Spleen (tissue), 11 donors: Measurements from ENCODE around the gene ABHD4. TPM values are rescaled to one million over a fixed set of nuclear protein-coding genes. Genes with fewer than 3 reads are reported as not detected.
"Not testable (repeated sequence)": the region's sequence is repeated elsewhere in the genome, so short reads cannot be mapped to it uniquely, and the experiment has no call there.

ENCODE experiments used
- DNase-seq: peaks from one replicate; pipeline ENCODE4 v3.0.0-alpha.2; 2020
- H3K27ac ChIP-seq, 8 donors: fragments of 200-600 bp; sonication (generic) in 7 of 8; 1 replicate in 4 of 8; 2 replicates in 4 of 8; pipeline versions ENCODE4 v1.5.0 to v1.8.0; 2016 to 2021; ENCODE audit warnings: inconsistent platforms in 4 of 8, mild to moderate bottlenecking in 4 of 8, moderate library complexity in 1 of 8
- H3K27me3 ChIP-seq, 7 donors: fragments of 200-600 bp; sonication (generic) in 6 of 7; replicated peaks in 1 of 7; 1 replicate in 4 of 7; 2 replicates in 3 of 7; pipeline versions ENCODE4 v1.5.0 to v1.8.0; 2016 to 2021; ENCODE audit warnings: inconsistent platforms in 3 of 7, mild to moderate bottlenecking in 1 of 7
- H3K36me3 ChIP-seq, 6 donors: fragments of 200-600 bp; sonication (generic) in 5 of 6; 1 replicate in 4 of 6; 2 replicates in 2 of 6; pipeline versions ENCODE4 v1.5.0 to v1.8.0; 2016 to 2021; ENCODE audit warnings: inconsistent platforms in 2 of 6
- H3K4me1 ChIP-seq, 6 donors: fragments of 200-600 bp; sonication (generic) in 5 of 6; 1 replicate in 3 of 6; 2 replicates in 3 of 6; pipeline versions ENCODE4 v1.5.0 to v1.8.0; 2016 to 2021; ENCODE audit warnings: inconsistent platforms in 3 of 6
- H3K4me3 ChIP-seq, 8 donors: fragments of 200-600 bp; sonication (generic) in 7 of 8; 1 replicate in 4 of 8; 2 replicates in 4 of 8; pipeline versions ENCODE4 v1.5.0 to v1.8.0; 2016 to 2021; ENCODE audit warnings: inconsistent platforms in 4 of 8, mild to moderate bottlenecking in 4 of 8, moderate library complexity in 2 of 8
- H3K9me3 ChIP-seq, 8 donors: fragments of 200-600 bp; sonication (generic) in 7 of 8; 1 replicate in 4 of 8; 2 replicates in 4 of 8; pipeline versions ENCODE4 v1.5.0 to v1.8.0; 2016 to 2021; ENCODE audit warnings: inconsistent platforms in 4 of 8
- POLR2A ChIP-seq, 3 donors: fragments of 450-650 bp; IDR thresholded peaks; one replicate each; pipeline ENCODE4 v1.5.1; 2017; ENCODE audit warnings: antibody characterized with exemption in 3 of 3, mild to moderate bottlenecking in 1 of 3
- POLR2AphosphoS5 ChIP-seq, 3 donors: sonication (generic); formaldehyde crosslinking; IDR thresholded peaks; one replicate each; pipeline ENCODE4 v1.5.1; 2017; ENCODE audit warnings: antibody characterized with exemption in 3 of 3
- WGBS, 5 donors: extraction: QIAGEN DNeasy Blood & Tissue Kit in 3 of 5; methylation state at CpG; one replicate each; pipeline versions ENCODE4 v1.1.5 to v1.1.7; 2013 to 2018; 5-methylcytosine and 5-hydroxymethylcytosine counted together
- intact Hi-C: fragments of 100-400 bp; cut with DNase I; formaldehyde crosslinking; loops from one replicate; pipeline ENCODE4 v1.15.0; 2023; ENCODE audit warnings: low total_unique reads
- polyA plus RNA-seq, 3 donors: library from polyadenylated mRNA; stranded (reverse); fragments of 200-250 nt; gene quantifications; one replicate each; pipeline ENCODE4 v1.2.1, GENCODE V29; 2013
- total RNA-seq, 7 donors: library from RNA; depleted of rRNA in 3 of 7; stranded (reverse); fragments of >200 nt in 3 of 7; fragmentation: NEBNext Ultra II Directional in 4 of 7; extraction: Animal tissue kit (Norgen Biotek cat#: 25700) in 4 of 7; gene quantifications; one replicate each; pipeline versions ENCODE4 v1.1.0 to v1.2.1, GENCODE V29; 2016 to 2021
- TF ChIP-seq, protein P1 (sequence below), 11 experiments: fragments of 200-600 bp in 7 of 11; fragments of 450-650 bp in 4 of 11; sonication (generic) in 4 of 11; IDR thresholded peaks in 8 of 11; conservative IDR thresholded peaks in 3 of 11; 1 replicate in 7 of 11; 2 replicates in 4 of 11; pipeline versions ENCODE4 v1.4.0 to v1.8.0; 2016 to 2021; ENCODE audit warnings: antibody characterized with exemption in 11 of 11, inconsistent platforms in 4 of 11, mild to moderate bottlenecking in 1 of 11
- donor health status: healthy with polysubstance abuse.
- donor health status: DM: no; HTN: no; CAD: no; lungs with moderate emphysema.
- donor health status: DM: no; HTN: no; CAD: no.
- donor health status: Bipolar disorder and iron deficiency.
- donor health status: healthy.
- donor health status: DM: no; HTN: no; CAD: no.
- donor health status: DM: yes; HTN: yes; CAD: no.

The ABHD4 gene
- total and polyA plus RNA-seq, 10 donors: 7.2 to 32.8 (median 23.5) TPM

DNA sequence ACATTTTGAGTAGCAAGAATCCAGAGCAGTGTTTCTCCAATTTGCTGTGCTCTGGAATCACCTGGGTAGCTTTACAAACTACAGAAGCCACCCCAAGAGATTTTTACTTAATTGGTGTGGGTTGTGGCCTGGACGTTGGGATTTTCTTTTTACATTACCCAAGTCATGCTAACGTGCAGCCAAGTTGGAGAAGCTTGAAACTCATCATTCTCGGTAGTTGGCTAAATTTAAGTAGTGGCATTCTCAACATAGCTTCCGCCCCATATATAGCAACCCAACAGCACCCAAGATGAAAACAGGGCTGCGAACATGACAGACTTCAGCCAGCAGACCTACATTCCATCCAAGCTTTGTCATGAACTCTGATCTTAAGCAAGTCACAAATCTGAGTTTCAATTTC is 34.1 kb upstream of the ABHD4 start:
- H3K9me3 ChIP-seq: no peaks in the 10 kb centered on the region
- no peak for TF ChIP-seq POLR2A (IDR thresholded peaks at IDR 0.05)
- peak overlapping the region; percentile 7 to 96 (median 82) for H3K27ac ChIP-seq
- peaks cover 54 to 100% (median 97%) of the 10 kb centered on the region in 6 donors for H3K4me1 ChIP-seq
- H3K36me3 ChIP-seq: peaks cover 0 to 48% (median 14%) of the 10 kb centered on the region in 6 donors
- no peak overlapping the region for H3K4me3 ChIP-seq
- intact Hi-C loops: no loop called here
- H3K27me3 ChIP-seq: no peaks in the 10 kb centered on the region
- no peak for DNase-seq
- 65 to 75% (median 72%) methylated on average over 5 of the region's 5 CpGs for WGBS, 5 donors

- 55 to 86% (median 76%) methylated on average over 1 of the region's 1 CpG for WGBS, 5 donors
- H3K27me3 ChIP-seq: no peaks in the 10 kb centered on the region
- TF ChIP-seq, protein P1, sequence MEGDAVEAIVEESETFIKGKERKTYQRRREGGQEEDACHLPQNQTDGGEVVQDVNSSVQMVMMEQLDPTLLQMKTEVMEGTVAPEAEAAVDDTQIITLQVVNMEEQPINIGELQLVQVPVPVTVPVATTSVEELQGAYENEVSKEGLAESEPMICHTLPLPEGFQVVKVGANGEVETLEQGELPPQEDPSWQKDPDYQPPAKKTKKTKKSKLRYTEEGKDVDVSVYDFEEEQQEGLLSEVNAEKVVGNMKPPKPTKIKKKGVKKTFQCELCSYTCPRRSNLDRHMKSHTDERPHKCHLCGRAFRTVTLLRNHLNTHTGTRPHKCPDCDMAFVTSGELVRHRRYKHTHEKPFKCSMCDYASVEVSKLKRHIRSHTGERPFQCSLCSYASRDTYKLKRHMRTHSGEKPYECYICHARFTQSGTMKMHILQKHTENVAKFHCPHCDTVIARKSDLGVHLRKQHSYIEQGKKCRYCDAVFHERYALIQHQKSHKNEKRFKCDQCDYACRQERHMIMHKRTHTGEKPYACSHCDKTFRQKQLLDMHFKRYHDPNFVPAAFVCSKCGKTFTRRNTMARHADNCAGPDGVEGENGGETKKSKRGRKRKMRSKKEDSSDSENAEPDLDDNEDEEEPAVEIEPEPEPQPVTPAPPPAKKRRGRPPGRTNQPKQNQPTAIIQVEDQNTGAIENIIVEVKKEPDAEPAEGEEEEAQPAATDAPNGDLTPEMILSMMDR (IDR thresholded peaks at IDR 0.05 in 8 of 11, conservative IDR thresholded peaks at IDR 0.05 in 3 of 11): no peak
- no peak for TF ChIP-seq POLR2A (IDR thresholded peaks at IDR 0.05)
- no peak for TF ChIP-seq POLR2AphosphoS5 (IDR thresholded peaks at IDR 0.05)
- intact Hi-C loops: no loop called here
- DNase-seq: no peak
- H3K36me3 ChIP-seq: peaks cover 0 to 52% (median 14%) of the 10 kb centered on the region in 6 donors
- no peaks in the 10 kb centered on the region for H3K9me3 ChIP-seq
- H3K27ac ChIP-seq: peak overlapping the region; percentile 31 to 96 (median 82)
- H3K4me3 ChIP-seq: no peak overlapping the region
- peaks cover 54 to 100% (median 97%) of the 10 kb centered on the region in 6 donors for H3K4me1 ChIP-seq
Observed at GRCh38 chr14:22564463-22564862, 33.6 kb upstream of the ABHD4 start.

- no peak for DNase-seq
- peaks cover 0 to 57% (median 17%) of the 10 kb centered on the region in 6 donors for H3K36me3 ChIP-seq
Observed at GRCh38 chr14:22565391-22565945, 32.6 kb upstream of the ABHD4 start.

DNA sequence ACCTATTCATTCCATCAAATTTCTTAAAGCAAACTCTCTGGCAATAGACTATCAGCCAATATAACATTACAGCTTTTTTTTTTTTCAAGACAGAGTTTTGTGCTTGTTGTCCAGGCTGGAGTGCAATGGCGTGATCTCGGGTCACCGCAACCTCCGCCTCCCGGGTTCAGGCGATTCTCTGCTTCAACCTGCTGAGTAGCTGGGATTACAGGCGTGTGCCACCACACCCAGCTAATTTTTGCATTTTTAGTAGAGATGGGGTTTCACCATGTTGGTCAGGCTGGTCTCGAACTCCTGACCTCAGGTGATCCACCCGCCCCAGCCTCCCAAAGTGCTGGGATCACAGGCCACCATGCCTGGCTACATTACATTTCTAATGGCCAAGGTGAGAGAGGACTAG is 31.8 kb upstream of the ABHD4 start:
- Histone ChIP-seq H3K4me1 (peaks cover 44 to 100% (median 93%) of the 10 kb centered on the region in 6 donors), H3K27ac (peak overlapping the region; percentile 46 to 96 (median 82)), H3K36me3 (peaks cover 0 to 65% (median 20%) of the 10 kb centered on the region in 6 donors)
- DNase-seq, intact Hi-C loops, H3K27me3 ChIP-seq, H3K9me3 ChIP-seq, H3K4me3 ChIP-seq: not testable (repeated sequence)
- WGBS, 5 donors: 64 to 84% (median 77%) methylated on average over 9 of the region's 9 CpGs

More at GRCh38 chr14:22565391-22565945, 32.6 kb upstream of the ABHD4 start:
- intact Hi-C loops: no loop called here
- Histone ChIP-seq H3K4me3 (no peak overlapping the region), H3K27ac (peak overlapping the region; percentile 46 to 96 (median 82)), H3K27me3 (no peaks in the 10 kb centered on the region), H3K9me3 (no peaks in the 10 kb centered on the region), H3K4me1 (peaks cover 52 to 100% (median 97%) of the 10 kb centered on the region in 6 donors)
- TF ChIP-seq POLR2A (IDR thresholded peaks at IDR 0.05) (no peak), POLR2AphosphoS5 (IDR thresholded peaks at IDR 0.05) (peak in 1 of 3 donors; percentile 7)
- TF ChIP-seq, protein P1 (IDR thresholded peaks at IDR 0.05 in 8 of 11, conservative IDR thresholded peaks at IDR 0.05 in 3 of 11): no peak
- WGBS, 5 donors: 53 to 75% (median 63%) methylated on average over 3 of the region's 3 CpGs

GRCh38 chr14:22566845-22567244 is 31.3 kb upstream of the ABHD4 start:
- peaks cover 39 to 100% (median 87%) of the 10 kb centered on the region in 6 donors for H3K4me1 ChIP-seq
- H3K4me3 ChIP-seq: no peak overlapping the region
- 42 to 74% (median 63%) methylated on average over 2 of the region's 2 CpGs for WGBS, 5 donors
- peak overlapping the region; percentile 46 to 96 (median 82) for H3K27ac ChIP-seq
- DNase-seq: no peak
- no peaks in the 10 kb centered on the region for H3K27me3 ChIP-seq
- H3K9me3 ChIP-seq: no peaks in the 10 kb centered on the region
- H3K36me3 ChIP-seq: peaks cover 0 to 71% (median 25%) of the 10 kb centered on the region in 6 donors
- intact Hi-C loops: no loop called here
- TF ChIP-seq, protein P1 (IDR thresholded peaks at IDR 0.05 in 8 of 11, conservative IDR thresholded peaks at IDR 0.05 in 3 of 11): no peak
- TF ChIP-seq POLR2A (IDR thresholded peaks at IDR 0.05): no peak
- no peak for TF ChIP-seq POLR2AphosphoS5 (IDR thresholded peaks at IDR 0.05)
